COR-L47 (cell line): Measurements from ENCODE around the gene FLYWCH2.

Experiments used
- DNase-seq: peaks from one replicate; lab custom pipeline; 2025; lab: John Stamatoyannopoulos, UW

The FLYWCH2 gene

GRCh38 chr16:2882650-2883457 is at the start of gene FLYWCH2:
Gene FLYWCH2 (plus strand): TSS chr16:2883215. CDS start chr16:2896450, 13,235 bp downstream.
- peak; percentile 97 for DNase-seq

GRCh38 chr16:2833776-2834175 is 49.2 kb upstream of the FLYWCH2 start:
- DNase-seq = no peak

GRCh38 chr16:2834968-2835367 is 48.0 kb upstream of the FLYWCH2 start:
- no peak for DNase-seq

- no peak for DNase-seq
Observed at GRCh38 chr16:2835638-2836493, 47.1 kb upstream of the FLYWCH2 start.

GRCh38 chr16:2836646-2837508 is 46.1 kb upstream of the FLYWCH2 start:
- no peak for DNase-seq

GRCh38 chr16:2838928-2839327 is 44.1 kb upstream of the FLYWCH2 start:
- DNase-seq = peak; percentile 56

GRCh38 chr16:2839650-2840450 is 43.2 kb upstream of the FLYWCH2 start:
- no peak for DNase-seq

GRCh38 chr16:2840914-2841313 is 42.1 kb upstream of the FLYWCH2 start:
- DNase-seq = no peak

- no peak for DNase-seq
Observed at GRCh38 chr16:2841606-2842339, 41.2 kb upstream of the FLYWCH2 start.

GRCh38 chr16:2842340-2843000 is 40.5 kb upstream of the FLYWCH2 start:
- no peak for DNase-seq

- DNase-seq = no peak
Observed at GRCh38 chr16:2843526-2843925, 39.5 kb upstream of the FLYWCH2 start.

GRCh38 chr16:2845116-2845515 is 37.9 kb upstream of the FLYWCH2 start:
- no peak for DNase-seq

- DNase-seq = no peak
Observed at GRCh38 chr16:2846511-2847310, 36.3 kb upstream of the FLYWCH2 start.

- no peak for DNase-seq
Observed at GRCh38 chr16:2848933-2849725, 33.9 kb upstream of the FLYWCH2 start.

GRCh38 chr16:2852003-2852730 is 30.8 kb upstream of the FLYWCH2 start:
- DNase-seq = no peak

- DNase-seq = no peak
Observed at GRCh38 chr16:2852731-2853507, 30.1 kb upstream of the FLYWCH2 start.
